ENCODE results near the gene NFIA.

- TF ChIP-seq CTCF (conservative IDR thresholded peaks at IDR 0.05; ENCODE audit: low read length) (no peak), EZH2phosphoT487 (IDR thresholded peaks at IDR 0.05; ENCODE audit: borderline replicate concordance) (no peak)
Observed at GRCh38 chr1:61480273-61480935, 398.0 kb downstream of the NFIA start.

Measured in Loucy (cell line).